ENCODE data around the gene DNAJC10.

The DNAJC10 gene

GRCh38 chr2:182804128-182804527, 88.1 kb downstream of the DNAJC10 start:
- no peak for DNase-seq

DNA sequence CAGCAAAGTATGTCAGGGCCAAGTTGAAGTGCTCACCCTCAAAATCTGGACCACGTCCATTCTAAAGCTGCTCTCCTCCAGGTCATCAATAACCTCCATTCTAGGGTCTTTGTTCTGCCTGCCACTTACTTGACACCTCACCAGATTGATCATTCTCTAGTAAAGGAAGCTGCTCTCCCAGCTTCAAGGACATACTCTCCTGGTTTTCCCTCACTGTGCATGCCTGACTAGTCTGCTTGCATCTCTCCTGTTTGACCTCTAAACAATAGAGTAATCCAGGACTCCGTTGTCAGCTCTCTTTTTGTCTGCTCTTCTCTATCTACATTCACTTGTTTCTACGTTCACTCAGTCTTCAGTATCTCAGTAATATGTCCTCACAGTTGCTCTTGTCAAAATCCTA, 91.3 kb downstream of the DNAJC10 start:
- DNase-seq, result no peak

DNA sequence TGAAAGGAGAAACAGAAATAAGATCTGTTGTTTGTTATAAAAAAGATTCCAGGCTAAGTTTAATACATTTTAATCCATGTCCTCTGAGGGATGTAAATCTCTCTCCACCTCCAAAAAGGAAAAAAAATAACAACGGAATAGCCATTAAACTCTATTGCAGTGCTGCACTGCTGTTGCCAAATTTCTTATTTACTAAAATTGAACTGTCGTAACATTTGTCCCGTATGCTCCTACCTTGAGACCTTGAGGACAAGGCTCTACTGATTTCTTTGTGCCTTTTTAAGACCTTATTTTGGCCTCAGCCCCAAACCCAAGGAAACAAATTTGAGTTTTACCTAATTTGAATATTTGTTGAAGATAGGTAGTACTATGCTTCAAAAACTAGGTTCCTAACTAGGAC, 94.0 kb downstream of the DNAJC10 start:
- DNase-seq, result no peak

- DNase-seq, result no peak
Measured at GRCh38 chr2:182814380-182814779, 98.3 kb downstream of the DNAJC10 start.

- no peak for DNase-seq
Measured at GRCh38 chr2:182814804-182815203, 98.7 kb downstream of the DNAJC10 start.

GRCh38 chr2:182816866-182817265, 100.8 kb downstream of the DNAJC10 start:
- no peak for DNase-seq

GRCh38 chr2:182817558-182817957, 101.5 kb downstream of the DNAJC10 start:
- DNase-seq, result no peak

DNA sequence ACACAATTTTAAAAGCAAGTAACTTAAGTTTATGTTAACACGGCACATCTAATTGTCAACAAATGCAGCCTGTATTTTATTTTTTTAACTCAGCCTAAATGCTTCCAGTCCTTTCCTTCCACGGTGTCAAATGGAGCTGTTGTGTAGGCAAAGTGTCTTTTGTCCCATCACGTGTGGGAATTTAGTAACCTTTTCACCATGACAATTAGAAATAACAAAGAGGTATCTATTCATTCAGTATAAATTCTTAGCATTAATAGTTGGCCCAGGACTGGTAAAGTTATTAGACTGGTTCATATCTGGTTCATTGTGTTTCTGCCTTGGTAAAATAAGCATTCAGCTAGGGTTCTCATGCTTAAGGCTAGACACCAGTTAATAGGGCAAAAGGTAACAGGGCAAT, 102.4 kb downstream of the DNAJC10 start:
- no peak for DNase-seq

DNA sequence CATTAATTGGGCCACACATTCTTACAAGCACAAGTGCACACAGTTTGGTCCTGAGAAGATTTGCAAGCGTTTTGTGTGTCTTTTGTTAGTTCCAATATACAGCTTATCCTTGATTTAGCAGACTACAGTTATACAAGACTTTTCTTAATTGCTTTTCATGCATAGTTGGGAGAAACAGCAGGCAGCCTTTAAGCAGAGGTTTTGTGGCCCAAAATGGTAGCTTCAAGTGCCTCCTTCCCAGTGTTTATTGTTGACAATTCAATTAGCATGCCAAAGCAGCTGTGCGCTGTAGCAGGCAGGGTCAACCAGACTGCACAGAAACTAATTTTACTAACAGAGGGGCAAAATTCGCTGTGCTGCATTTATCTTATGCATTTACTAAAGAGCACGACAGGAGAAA, 102.9 kb downstream of the DNAJC10 start:
- DNase-seq, result no peak

DNA sequence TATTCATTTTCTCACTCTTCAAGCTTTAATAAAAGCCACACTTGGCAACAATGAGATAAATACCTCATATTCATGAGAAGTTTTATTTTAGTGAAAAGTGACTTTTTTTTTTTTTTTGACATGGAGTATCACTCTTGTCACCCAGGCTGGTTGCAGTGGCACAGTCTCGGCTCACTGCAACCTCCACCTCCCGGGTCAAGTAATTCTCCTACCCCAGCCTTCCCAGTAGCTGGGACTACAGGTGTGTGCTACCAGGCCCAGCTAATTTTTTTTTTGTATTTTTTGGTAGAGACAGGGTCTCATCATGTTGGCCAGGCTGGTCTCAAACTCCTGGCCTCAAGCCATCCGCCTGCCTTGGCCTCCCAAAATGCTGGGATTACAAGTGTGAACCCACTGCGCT, 103.4 kb downstream of the DNAJC10 start:
- no peak for DNase-seq

DNA sequence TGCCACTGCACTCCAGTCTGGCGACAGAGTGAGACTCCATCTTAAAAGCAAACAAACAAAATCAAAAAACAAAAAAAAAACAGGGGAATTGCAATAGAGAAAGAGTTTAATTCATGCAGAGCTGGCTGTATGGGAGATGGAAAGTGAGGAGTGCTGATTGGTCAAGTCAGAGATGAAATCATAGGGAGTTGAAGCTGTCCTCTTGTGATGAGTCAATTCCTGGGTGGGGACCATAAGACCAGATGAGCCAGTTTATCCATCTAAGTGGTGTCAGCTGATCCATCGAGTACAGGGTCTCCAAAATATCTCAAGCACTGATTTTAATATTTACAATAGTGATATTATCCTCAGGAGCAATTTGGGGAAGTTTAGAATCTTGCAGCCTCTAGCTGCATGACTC, 105.1 kb downstream of the DNAJC10 start:
- DNase-seq, result no peak

DNA sequence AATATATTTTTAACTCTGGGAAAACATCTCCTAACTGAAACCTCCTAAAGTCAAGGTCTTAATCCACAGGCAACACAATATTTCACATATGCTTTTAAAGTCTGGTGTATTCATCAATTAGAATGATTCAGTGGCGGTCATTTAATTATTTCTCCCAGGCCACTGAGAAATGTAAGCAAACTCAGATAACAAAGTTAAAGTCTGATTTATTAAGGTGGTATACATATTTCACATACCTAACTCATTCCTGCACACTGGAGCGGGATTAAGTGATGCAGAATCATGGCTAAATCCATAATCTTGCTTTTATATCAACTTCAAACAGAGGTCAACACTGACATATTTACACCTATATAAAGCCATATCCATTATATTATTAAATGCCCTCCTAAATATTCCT, 106.7 kb downstream of the DNAJC10 start:
- no peak for DNase-seq

DNA sequence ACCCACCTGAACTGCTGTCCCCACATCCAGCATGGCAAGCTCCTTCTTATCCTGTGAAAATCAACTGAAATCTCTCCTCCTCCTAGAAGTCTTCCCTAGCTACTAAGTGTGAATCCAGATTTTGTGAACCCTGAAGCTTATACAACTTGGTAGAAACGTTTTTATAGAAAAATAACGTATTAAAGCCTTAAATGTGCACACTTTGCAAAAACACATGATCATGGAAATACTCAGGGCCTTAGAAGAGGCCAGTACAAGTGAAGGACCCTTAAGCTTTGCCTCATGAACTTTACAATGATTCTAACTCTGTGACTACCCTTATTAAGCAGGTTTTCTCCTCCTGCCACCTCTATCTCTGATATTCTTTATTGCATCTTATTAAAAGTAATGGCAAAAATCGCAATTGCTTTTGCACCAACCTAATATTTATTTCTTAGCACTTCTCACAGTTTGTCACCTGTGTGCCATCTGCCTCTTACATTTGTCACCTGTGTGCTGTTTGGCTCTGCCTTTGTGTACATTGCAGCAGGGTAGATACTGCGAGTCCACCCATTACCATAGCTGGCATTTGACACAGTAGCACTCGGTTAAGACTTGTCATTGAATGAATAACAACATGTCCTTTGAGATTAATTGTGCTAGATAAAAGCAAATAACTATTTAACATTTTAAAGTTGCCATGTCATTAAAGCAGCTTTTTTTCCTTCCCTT, 108.2 kb downstream of the DNAJC10 start:
- DNase-seq, result no peak

DNA sequence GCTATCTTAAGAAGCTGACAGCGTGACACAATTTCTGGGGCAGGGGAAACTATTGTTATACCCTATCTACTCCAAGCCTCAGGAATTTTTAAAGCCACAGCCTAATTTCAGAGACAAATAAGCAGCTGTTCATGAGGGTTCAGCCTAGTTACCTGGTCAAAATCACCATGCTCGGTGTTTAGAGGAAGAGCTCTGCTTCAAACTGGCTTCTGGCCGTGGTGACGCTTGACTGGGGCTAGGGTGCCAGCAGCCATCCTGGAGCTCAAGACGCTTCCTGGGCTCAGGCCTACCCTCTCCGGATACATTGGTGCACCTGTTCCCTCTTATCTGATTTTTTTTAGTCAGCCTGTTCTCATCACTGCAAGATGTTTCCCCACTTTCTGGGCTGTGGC, 108.7 kb downstream of the DNAJC10 start:
- no peak for DNase-seq

DNA sequence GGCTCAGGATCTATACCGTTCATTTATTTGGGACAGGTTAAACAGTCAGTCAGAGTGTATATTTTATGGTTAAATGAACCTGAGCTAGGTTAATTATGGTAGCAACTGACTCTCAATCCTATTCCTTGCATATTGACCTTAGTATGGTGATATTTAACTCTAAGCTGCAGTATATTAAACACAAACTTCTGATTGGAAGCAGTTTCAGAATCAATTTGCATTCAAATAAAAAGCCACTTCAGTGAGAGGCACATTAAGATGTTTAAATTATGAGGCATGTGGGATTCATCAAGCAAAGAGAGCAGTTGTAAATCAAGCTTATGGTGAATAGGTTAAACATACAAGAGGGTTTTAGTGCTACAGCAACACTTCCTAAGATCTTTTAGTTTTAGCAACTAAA, 110.0 kb downstream of the DNAJC10 start:
- no peak for DNase-seq

DNA sequence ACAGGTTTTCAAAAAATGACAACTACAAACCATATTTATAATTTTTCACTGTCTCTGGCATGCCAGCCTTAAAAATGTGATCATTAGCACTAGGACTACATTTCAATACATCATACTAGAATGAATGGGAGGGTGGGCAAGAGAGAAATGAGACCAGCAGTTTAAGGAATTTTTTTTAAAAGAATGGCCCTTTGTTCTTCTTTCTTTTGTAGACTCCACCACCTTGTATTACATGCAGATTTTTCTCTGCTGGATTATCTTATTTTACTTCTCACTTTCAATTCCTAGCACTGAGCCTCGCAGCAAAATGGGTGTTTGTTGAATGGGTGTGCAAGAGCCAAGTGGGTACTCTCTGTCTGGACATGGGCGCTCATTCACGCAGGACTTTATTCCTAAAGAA, 110.4 kb downstream of the DNAJC10 start:
- no peak for DNase-seq

DNA sequence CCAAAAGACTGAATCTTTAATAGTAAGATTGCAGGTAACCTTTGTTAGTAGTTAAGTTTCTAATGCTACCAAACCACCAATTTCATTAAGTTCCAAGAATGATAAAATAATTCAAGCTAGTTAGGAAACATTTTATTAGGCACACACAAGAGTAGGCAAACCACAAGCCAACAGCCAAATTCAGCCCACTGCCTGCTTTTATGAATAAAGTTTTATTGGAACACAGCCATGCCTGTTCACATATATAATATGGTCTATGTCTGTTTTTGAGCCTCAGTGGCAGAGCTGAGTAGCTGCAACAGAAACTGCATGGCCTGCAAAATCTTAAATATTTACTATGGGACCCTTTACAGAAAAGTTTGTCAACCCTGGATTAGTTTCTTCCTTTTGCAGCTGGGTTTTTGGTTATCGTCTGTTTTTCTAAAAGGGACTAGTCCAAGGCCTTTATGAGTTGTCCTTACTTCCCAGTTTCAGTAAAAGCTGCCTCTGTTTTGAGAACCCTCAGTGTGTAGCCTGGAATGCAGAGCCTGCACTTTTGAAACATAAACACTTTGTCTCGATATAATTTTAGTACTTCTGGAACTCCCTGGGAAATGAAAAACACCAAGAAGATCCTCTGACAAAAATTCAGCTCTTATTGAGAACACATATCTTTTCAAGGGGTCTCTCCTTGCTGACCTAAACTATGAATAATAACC, 111.3 kb downstream of the DNAJC10 start:
- no peak for DNase-seq

- no peak for DNase-seq
Measured at GRCh38 chr2:182831101-182831500, 115.0 kb downstream of the DNAJC10 start.

DNA sequence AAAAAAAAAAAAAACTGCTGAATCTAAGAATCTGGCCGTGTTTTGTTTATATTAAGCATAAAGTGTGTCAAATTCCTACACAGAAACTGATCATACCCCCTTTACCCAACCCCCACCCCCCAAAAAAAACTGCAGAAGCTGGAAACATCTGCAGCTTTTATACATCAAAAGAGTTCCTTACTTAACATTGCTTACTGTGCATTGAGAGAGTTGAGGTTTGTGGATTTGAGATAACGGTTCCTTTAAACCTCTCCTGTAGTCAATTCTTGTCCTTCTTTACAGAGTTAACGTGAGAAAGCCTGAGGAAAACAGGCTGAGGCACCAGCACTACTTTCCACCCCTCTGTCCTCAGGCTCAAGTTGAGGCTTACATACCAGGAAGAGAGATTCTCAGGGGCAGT, 115.9 kb downstream of the DNAJC10 start:
- no peak for DNase-seq

GRCh38 chr2:182833084-182833854, 117.2 kb downstream of the DNAJC10 start:
- no peak for DNase-seq

DNA sequence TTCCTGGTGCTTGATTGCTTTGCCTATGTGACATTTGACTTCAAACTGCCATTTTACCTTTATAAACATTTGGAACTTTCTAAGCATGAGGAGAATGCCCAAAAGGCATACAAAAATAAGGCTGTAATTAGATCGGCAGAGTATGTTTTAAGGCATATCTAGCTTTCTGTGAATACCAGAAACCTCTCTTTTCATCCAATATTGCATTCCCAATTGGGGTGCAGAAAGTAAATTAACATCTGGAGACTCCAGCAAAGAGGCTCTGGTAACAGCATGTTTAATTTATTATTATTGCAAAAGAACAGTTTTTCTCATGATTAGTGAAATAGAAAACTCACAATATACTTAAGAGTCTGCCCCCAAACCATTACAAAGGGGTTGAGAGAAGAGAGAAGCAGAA, 118.2 kb downstream of the DNAJC10 start:
- no peak for DNase-seq

DNA sequence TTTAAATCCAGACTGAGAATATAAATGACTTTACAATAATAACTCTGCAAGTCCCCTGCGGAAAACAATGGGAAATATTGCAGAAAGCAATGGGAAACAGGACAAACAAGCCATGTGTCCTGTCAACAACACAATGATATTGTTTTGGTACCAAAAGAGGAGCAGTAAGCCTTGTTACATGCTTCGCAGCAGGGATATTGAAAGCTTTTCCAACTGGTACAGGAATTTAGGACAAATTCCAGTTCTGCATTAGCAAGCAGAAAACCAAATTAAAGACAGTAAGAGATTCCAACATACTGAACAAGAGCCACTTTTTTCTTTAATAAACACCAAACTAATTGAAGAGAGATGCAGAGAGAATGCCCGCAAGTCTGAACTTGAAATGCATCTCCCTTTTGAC, 120.4 kb downstream of the DNAJC10 start:
- DNase-seq, result no peak

Measured in activated CD4-positive, alpha-beta T cell treated with anti-CD3 and anti-CD28 coated beads, Interleukin-2, amount 50 U/mL, for 16 hours (primary cell).